ENCODE results near the gene RAI14. TPM values are rescaled to one million over a fixed set of nuclear protein-coding genes. Genes with fewer than 3 reads are reported as not detected.

The RAI14 gene
- total RNA-seq, 1 donor from 2014 or later: 307 TPM

DNA sequence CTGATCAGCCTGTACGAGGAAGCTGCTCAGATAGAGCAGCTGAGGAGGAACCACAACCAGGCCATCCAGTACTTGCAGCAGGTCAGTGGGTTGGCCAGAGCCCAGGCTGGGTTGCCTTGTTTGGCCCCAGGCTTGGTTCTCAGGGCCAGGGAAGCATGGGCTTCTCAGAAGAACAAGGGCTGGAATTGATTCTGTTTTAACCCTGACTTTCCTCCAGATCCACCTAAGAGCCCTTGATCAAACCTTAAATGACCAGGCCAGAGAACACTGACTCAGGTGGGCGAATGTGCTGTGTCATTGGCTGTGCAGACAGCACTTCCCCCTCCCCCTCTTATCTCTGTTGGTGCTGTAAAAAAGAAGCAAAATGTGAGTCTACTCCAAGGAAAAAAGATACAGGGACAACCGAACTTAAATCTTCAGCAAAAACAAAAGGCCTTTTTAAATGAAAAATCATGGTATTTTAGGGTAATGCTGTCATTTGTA lies 210.9 kb downstream of the RAI14 start:
- Histone ChIP-seq H3K36me3 (ENCODE audit: insufficient read depth, low read length) (no peaks in the 10 kb centered on the region), H4K20me1 (ENCODE audit: insufficient read depth, low read length) (no peaks in the 10 kb centered on the region), H3K4me3 (ENCODE audit: insufficient read depth, low read depth, low read length) (no peak overlapping the region), H3K9me3 (ENCODE audit: insufficient read depth, low read depth, low read length) (no peaks in the 10 kb centered on the region), H3K4me1 (ENCODE audit: insufficient read depth, low read length) (no peaks in the 10 kb centered on the region), H3K27ac (ENCODE audit: low read depth, low read length) (no peak overlapping the region), H2AFZ (ENCODE audit: low read depth, low read length) (no peak overlapping the region), H3K79me2 (ENCODE audit: insufficient read depth, low read length) (no peaks in the 10 kb centered on the region), H3K4me2 (ENCODE audit: low read length) (no peak overlapping the region), H3K27me3 (ENCODE audit: insufficient read depth, low read length) (no peaks in the 10 kb centered on the region), H3K9ac (ENCODE audit: low read length) (no peak overlapping the region)
- no peak for TF ChIP-seq EZH2 (IDR thresholded peaks at IDR 0.05; ENCODE audit: insufficient read depth, low read length)
- DNase-seq (ENCODE audit: low read depth): no peak
- no peaks in the 10 kb centered on the region for H3K4me1 Mint-ChIP-seq (ENCODE audit: low read depth, unreplicated experiment)
- no peak overlapping the region for H3K27ac Mint-ChIP-seq (ENCODE audit: unreplicated experiment)
- peaks cover 2% of the 10 kb centered on the region for H3K36me3 Mint-ChIP-seq (ENCODE audit: low read depth, unreplicated experiment)
- H3K27me3 Mint-ChIP-seq (ENCODE audit: low read depth, unreplicated experiment): no peaks in the 10 kb centered on the region
- H3K9me3 Mint-ChIP-seq (ENCODE audit: unreplicated experiment): no peaks in the 10 kb centered on the region
- no peak overlapping the region for H3K4me3 Mint-ChIP-seq (ENCODE audit: unreplicated experiment)
- no peak for FAIRE-seq

DNA sequence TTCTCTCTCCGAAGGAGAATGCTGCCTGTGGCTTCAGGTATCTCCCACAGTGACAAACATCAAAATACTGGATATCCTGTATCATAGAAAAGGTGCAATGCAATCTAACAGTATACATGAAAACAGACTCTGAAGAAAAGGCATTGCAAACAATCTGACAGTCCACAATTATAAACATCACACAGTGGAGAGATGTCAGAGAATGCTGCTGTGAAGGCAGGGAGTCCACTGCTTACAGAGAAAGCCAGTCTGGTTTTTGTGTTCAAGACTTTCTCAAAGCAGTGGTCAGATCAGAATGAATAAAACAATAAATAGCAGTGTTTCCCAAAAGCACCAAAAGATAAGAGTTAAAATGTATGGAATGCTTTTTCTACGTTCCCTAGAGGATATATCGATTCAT lies 211.5 kb downstream of the RAI14 start:
- Mint-ChIP-seq H3K9me3 (ENCODE audit: unreplicated experiment) (no peaks in the 10 kb centered on the region), H3K27ac (ENCODE audit: unreplicated experiment) (no peak overlapping the region), H3K36me3 (ENCODE audit: low read depth, unreplicated experiment) (peaks cover 2% of the 10 kb centered on the region), H3K4me1 (ENCODE audit: low read depth, unreplicated experiment) (no peaks in the 10 kb centered on the region), H3K27me3 (ENCODE audit: low read depth, unreplicated experiment) (no peaks in the 10 kb centered on the region), H3K4me3 (ENCODE audit: unreplicated experiment) (no peak overlapping the region)
- H4K20me1 ChIP-seq (ENCODE audit: insufficient read depth, low read length): no peaks in the 10 kb centered on the region
- no peak overlapping the region for H3K4me3 ChIP-seq (ENCODE audit: insufficient read depth, low read depth, low read length)
- TF ChIP-seq CTCF (IDR thresholded peaks at IDR 0.05; ENCODE audit: insufficient read depth, low read depth, low read length) (no peak), EZH2 (IDR thresholded peaks at IDR 0.05; ENCODE audit: insufficient read depth, low read length) (no peak)
- H3K9me3 ChIP-seq (ENCODE audit: insufficient read depth, low read depth, low read length): no peaks in the 10 kb centered on the region
- no peak overlapping the region for H2AFZ ChIP-seq (ENCODE audit: low read depth, low read length)
- DNase-seq (ENCODE audit: low read depth): no peak
- FAIRE-seq: no peak
- H3K9ac ChIP-seq (ENCODE audit: low read length): no peak overlapping the region
- no peak overlapping the region for H3K4me2 ChIP-seq (ENCODE audit: low read length)
- no peaks in the 10 kb centered on the region for H3K4me1 ChIP-seq (ENCODE audit: insufficient read depth, low read length)
- no peaks in the 10 kb centered on the region for H3K27me3 ChIP-seq (ENCODE audit: insufficient read depth, low read length)
- no peaks in the 10 kb centered on the region for H3K36me3 ChIP-seq (ENCODE audit: insufficient read depth, low read length)
- H3K79me2 ChIP-seq (ENCODE audit: insufficient read depth, low read length): no peaks in the 10 kb centered on the region
- H3K27ac ChIP-seq (ENCODE audit: low read depth, low read length): no peak overlapping the region

- no peak overlapping the region for H3K4me3 Mint-ChIP-seq (ENCODE audit: unreplicated experiment)
- FAIRE-seq: no peak
Measured at GRCh38 chr5:34868791-34869190, 212.7 kb downstream of the RAI14 start.

More at GRCh38 chr5:34868791-34869190, 212.7 kb downstream of the RAI14 start:
- H3K9ac ChIP-seq (ENCODE audit: low read length): no peak overlapping the region
- no peaks in the 10 kb centered on the region for H3K27me3 Mint-ChIP-seq (ENCODE audit: low read depth, unreplicated experiment)
- no peak overlapping the region for H3K27ac ChIP-seq (ENCODE audit: low read depth, low read length)
- no peaks in the 10 kb centered on the region for H3K9me3 Mint-ChIP-seq (ENCODE audit: unreplicated experiment)
- no peak for DNase-seq (ENCODE audit: low read depth)
- H3K9me3 ChIP-seq (ENCODE audit: insufficient read depth, low read depth, low read length): no peaks in the 10 kb centered on the region
- no peaks in the 10 kb centered on the region for H3K27me3 ChIP-seq (ENCODE audit: insufficient read depth, low read length)
- TF ChIP-seq CTCF (IDR thresholded peaks at IDR 0.05; ENCODE audit: insufficient read depth, low read depth, low read length) (no peak), EZH2 (IDR thresholded peaks at IDR 0.05; ENCODE audit: insufficient read depth, low read length) (no peak)
- no peak overlapping the region for H3K27ac Mint-ChIP-seq (ENCODE audit: unreplicated experiment)
- H3K79me2 ChIP-seq (ENCODE audit: insufficient read depth, low read length): no peaks in the 10 kb centered on the region
- no peaks in the 10 kb centered on the region for H3K4me1 ChIP-seq (ENCODE audit: insufficient read depth, low read length)
- no peaks in the 10 kb centered on the region for H3K36me3 Mint-ChIP-seq (ENCODE audit: low read depth, unreplicated experiment)
- no peaks in the 10 kb centered on the region for H3K4me1 Mint-ChIP-seq (ENCODE audit: low read depth, unreplicated experiment)
- no peaks in the 10 kb centered on the region for H3K36me3 ChIP-seq (ENCODE audit: insufficient read depth, low read length)
- H4K20me1 ChIP-seq (ENCODE audit: insufficient read depth, low read length): no peaks in the 10 kb centered on the region
- H3K4me2 ChIP-seq (ENCODE audit: low read length): no peak overlapping the region
- H3K4me3 ChIP-seq (ENCODE audit: insufficient read depth, low read depth, low read length): no peak overlapping the region
- no peak overlapping the region for H2AFZ ChIP-seq (ENCODE audit: low read depth, low read length)

Data from astrocyte (in vitro differentiated cells and primary cell).